Middle frontal gyrus (tissue), 1 donor: ENCODE results near the gene AMY1A.
"Not testable (repeated sequence)": the region's sequence is repeated elsewhere in the genome, so short reads cannot be mapped to it uniquely, and the experiment has no call there.

Experiments
- DNase-seq: peaks from one replicate; pipeline ENCODE4 v3.0.0-alpha.2; 2015; ENCODE audit warnings: low spot score; ENCODE audit errors: extremely low spot score

Gene AMY1A

GRCh38 chr1:103655460-103655859 lies at the start of gene AMY1A:
Gene AMY1A, plus strand, starts transcription at chr1:103655760. Its CDS starts 571 bp downstream, at chr1:103656331.
- DNase-seq: not testable (repeated sequence)

GRCh38 chr1:103616362-103616761 lies 39.2 kb upstream of the AMY1A start:
- DNase-seq: no peak

GRCh38 chr1:103616994-103617477 lies 38.5 kb upstream of the AMY1A start, which contains the start of gene AMY2A:
Gene AMY2A, plus strand, starts transcription at chr1:103617427. Its CDS starts 14 bp downstream, at chr1:103617441.
- DNase-seq: not testable (repeated sequence)

- not testable (repeated sequence) for DNase-seq
These were observed 28.1 kb upstream of the AMY1A start for GRCh38 chr1:103627436-103627835.

- not testable (repeated sequence) for DNase-seq
These were observed 14.4 kb upstream of the AMY1A start for GRCh38 chr1:103641194-103641593.

- DNase-seq: not testable (repeated sequence)
These were observed 11.7 kb upstream of the AMY1A start for GRCh38 chr1:103643908-103644307.

GRCh38 chr1:103650305-103650704 lies 5.3 kb upstream of the AMY1A start:
- not testable (repeated sequence) for DNase-seq

- DNase-seq: not testable (repeated sequence)
These were observed 4.7 kb upstream of the AMY1A start for GRCh38 chr1:103650889-103651288.

GRCh38 chr1:103654133-103654532 lies 1.4 kb upstream of the AMY1A start:
- DNase-seq: not testable (repeated sequence)

- not testable (repeated sequence) for DNase-seq
These were observed 20.8 kb downstream of the AMY1A start for GRCh38 chr1:103676335-103676734.

- DNase-seq: not testable (repeated sequence)
These were observed 40.5 kb downstream of the AMY1A start, which contains the start of gene AMY1B for GRCh38 chr1:103696110-103696509. Gene AMY1B, minus strand, starts transcription at chr1:103696210. Its CDS starts 571 bp downstream, at chr1:103695639.

- not testable (repeated sequence) for DNase-seq
These were observed 41.9 kb downstream of the AMY1A start for GRCh38 chr1:103697430-103697829.

- DNase-seq: not testable (repeated sequence)
These were observed 45.1 kb downstream of the AMY1A start for GRCh38 chr1:103700669-103701068.

- not testable (repeated sequence) for DNase-seq
These were observed 45.7 kb downstream of the AMY1A start for GRCh38 chr1:103701256-103701655.

- DNase-seq: not testable (repeated sequence)
These were observed 52.1 kb downstream of the AMY1A start for GRCh38 chr1:103707670-103708069.

- DNase-seq: not testable (repeated sequence)
These were observed 54.8 kb downstream of the AMY1A start for GRCh38 chr1:103710381-103710780.
